IMR-90 (cell line): ENCODE measurements around the gene SAMD1. TPM values are rescaled to one million over a fixed set of nuclear protein-coding genes. Genes with fewer than 3 reads are reported as not detected.

Experiments
- ATAC-seq: fragments of 200-7000 bp; cut with Tn5 transposase; 2 replicates; pipeline ENCODE4 v1.9.1; 2020; ENCODE audit warnings: low read depth, mild to moderate bottlenecking, moderate library complexity
- BruUV-seq: library from RNA; stranded (reverse); fragments of 400-500 nt; replicated peaks from 2 replicates; lab custom pipeline; 2021; lab: Mats Ljungman, UMichigan
- CTCF ChIA-PET: fragments of 300-600 bp; formaldehyde crosslinking; extraction: SDS; loops from one replicate; lab custom pipeline; 2021; ENCODE audit warnings: antibody characterized with exemption; lab: Yijun Ruan, JAX
- POLR2A ChIA-PET: fragments of 300-600 bp; sonication (Branson Sonifier 250); formaldehyde crosslinking; loops from one replicate; lab custom pipeline; 2022; ENCODE audit warnings: antibody characterized with exemption; ENCODE audit not compliant: unreplicated experiment; lab: Charles Lee
- DNase-seq: peaks from one replicate; pipeline ENCODE4 v3.0.0; 2013
- H2AFZ ChIP-seq: replicated peaks from 2 replicates; pipeline ENCODE3; 2013; ENCODE audit warnings: low read length, mild to moderate bottlenecking; ENCODE audit not compliant: poor library complexity
- H2AK5ac ChIP-seq: 2 replicates; pipeline ENCODE4 v1.6.1; 2013; ENCODE audit warnings: low read depth, low read length, inconsistent platforms
- H2AK9ac ChIP-seq: replicated peaks from 2 replicates; pipeline ENCODE3; 2013; ENCODE audit warnings: mild to moderate bottlenecking, low read depth, low read length, moderate library complexity; ENCODE audit not compliant: poor library complexity
- H2BK120ac ChIP-seq: 2 replicates; pipeline ENCODE4 v1.6.1; 2013; ENCODE audit warnings: low read depth, low read length, inconsistent platforms
- H2BK15ac ChIP-seq: 3 replicates; pipeline ENCODE4 v1.6.1; 2013; ENCODE audit warnings: low read depth, low read length, inconsistent platforms
- H2BK20ac ChIP-seq: 2 replicates; pipeline ENCODE4 v1.6.1; 2013; ENCODE audit warnings: low read depth, mild to moderate bottlenecking, inconsistent platforms, low read length, moderate library complexity
- H2BK5ac ChIP-seq: 2 replicates; pipeline ENCODE4 v1.6.1; 2013; ENCODE audit warnings: mild to moderate bottlenecking, low read depth, low read length, inconsistent platforms; ENCODE audit not compliant: poor library complexity, severe bottlenecking
- H3K14ac ChIP-seq: replicated peaks from 2 replicates; pipeline ENCODE4 v1.6.1; 2013; ENCODE audit warnings: low read depth, low read length, inconsistent platforms
- H3K18ac ChIP-seq: 2 replicates; pipeline ENCODE4 v1.6.1; 2013; ENCODE audit warnings: low read depth, low read length, control low read depth
- H3K23ac ChIP-seq: 2 replicates; pipeline ENCODE4 v1.6.1; 2013; ENCODE audit warnings: low read depth, low read length, inconsistent platforms
- H3K27ac ChIP-seq: 2 replicates; pipeline ENCODE4 v1.5.1; 2013; ENCODE audit warnings: mild to moderate bottlenecking, control low read depth, low read length; ENCODE audit not compliant: insufficient read depth
- H3K27me3 ChIP-seq: 2 replicates; pipeline ENCODE4 v1.6.1; 2013; ENCODE audit warnings: low read length; ENCODE audit not compliant: control insufficient read depth, insufficient read depth
- H3K36me3 ChIP-seq: 2 replicates; pipeline ENCODE4 v1.6.1; 2013; ENCODE audit warnings: low read length, mixed read lengths; ENCODE audit not compliant: control insufficient read depth, insufficient read depth
- H3K4ac ChIP-seq: 2 replicates; pipeline ENCODE4 v1.6.1; 2013; ENCODE audit warnings: low read depth, low read length, inconsistent platforms
- H3K4me1 ChIP-seq: 2 replicates; pipeline ENCODE4 v1.6.1; 2013; ENCODE audit warnings: low read length, mixed read lengths; ENCODE audit not compliant: control insufficient read depth, insufficient read depth
- H3K4me2 ChIP-seq: 2 replicates; pipeline ENCODE4 v1.6.1; 2013; ENCODE audit warnings: low read depth, mild to moderate bottlenecking, control low read depth, low read length, moderate library complexity
- H3K4me3 ChIP-seq: 2 replicates; pipeline ENCODE4 v1.5.1; 2013; ENCODE audit warnings: low read depth, mild to moderate bottlenecking, control low read depth, low read length, moderate library complexity; ENCODE audit not compliant: insufficient read depth
- H3K56ac ChIP-seq: 2 replicates; pipeline ENCODE4 v1.6.1; 2013; ENCODE audit warnings: low read length, inconsistent platforms; ENCODE audit not compliant: insufficient read depth; ENCODE audit errors: extremely low read depth
- H3K79me1 ChIP-seq, 2 experiments: 2 replicates each; pipeline ENCODE4 v1.6.1; 2013; ENCODE audit warnings: low read length in 2 of 2, inconsistent platforms in 1 of 2, low read depth in 1 of 2
- H3K9ac ChIP-seq: 2 replicates; pipeline ENCODE4 v1.6.1; 2013; ENCODE audit warnings: low read depth, low read length, control low read depth
- H3K9me1 ChIP-seq: 2 replicates; pipeline ENCODE4 v1.6.1; 2013; ENCODE audit warnings: low read length, inconsistent platforms; ENCODE audit not compliant: insufficient read depth
- H3K9me3 ChIP-seq: 2 replicates; pipeline ENCODE4 v1.6.1; 2013; ENCODE audit warnings: low read length; ENCODE audit not compliant: control insufficient read depth, insufficient read depth
- H4K20me1 ChIP-seq: 2 replicates; pipeline ENCODE4 v1.6.1; 2013; ENCODE audit warnings: low read length, inconsistent platforms; ENCODE audit not compliant: insufficient read depth
- H4K5ac ChIP-seq: 2 replicates; pipeline ENCODE4 v1.6.1; 2013; ENCODE audit warnings: mild to moderate bottlenecking, low read depth, low read length, control low read depth
- H4K8ac ChIP-seq, 2 experiments: 2 replicates each; pipeline ENCODE4 v1.6.1; 2013; ENCODE audit warnings: low read depth in 2 of 2, low read length in 2 of 2, control low read depth in 1 of 2, inconsistent platforms in 1 of 2
- H4K91ac ChIP-seq: 2 replicates; pipeline ENCODE4 v1.6.1; 2013; ENCODE audit warnings: low read depth, low read length, inconsistent platforms; ENCODE audit not compliant: insufficient read depth
- BHLHE40 ChIP-seq: fragments of 150-350 bp; IDR thresholded peaks from 2 replicates; pipeline ENCODE4 v1.6.1; 2016; ENCODE audit warnings: mild to moderate bottlenecking, low read depth, low read length
- CEBPB ChIP-seq: IDR thresholded peaks from 2 replicates; pipeline ENCODE4 v1.6.1; 2012; ENCODE audit warnings: low read depth, low read length, improper control_type of control experiment
- FOS ChIP-seq: fragments of 150-350 bp; IDR thresholded peaks from 2 replicates; pipeline ENCODE4 v1.6.1; 2016; ENCODE audit warnings: low read depth, low read length
- MAFK ChIP-seq: IDR thresholded peaks from 2 replicates; pipeline ENCODE4 v1.6.1; 2012; ENCODE audit warnings: low read depth, low read length, improper control_type of control experiment
- MAZ ChIP-seq: IDR thresholded peaks from 2 replicates; pipeline ENCODE4 v1.6.1; 2012; ENCODE audit warnings: low read depth, mild to moderate bottlenecking, low read length, improper control_type of control experiment, moderate library complexity, borderline replicate concordance
- MXI1 ChIP-seq: IDR thresholded peaks from 2 replicates; pipeline ENCODE4 v1.6.1; 2012; ENCODE audit warnings: low read depth, mild to moderate bottlenecking, low read length, moderate library complexity, borderline replicate concordance
- NFE2L2 ChIP-seq: fragments of 150-350 bp; IDR thresholded peaks from 2 replicates; pipeline ENCODE4 v1.6.1; 2016; ENCODE audit warnings: low read depth, mild to moderate bottlenecking, low read length
- POLR2A ChIP-seq: IDR thresholded peaks from 2 replicates; pipeline ENCODE4 v1.6.1; 2012; ENCODE audit warnings: mild to moderate bottlenecking, low read depth, low read length
- RAD21 ChIP-seq: IDR thresholded peaks from 2 replicates; pipeline ENCODE4 v1.6.1; 2012; ENCODE audit warnings: low read length, improper control_type of control experiment
- RFX5 ChIP-seq: IDR thresholded peaks from 2 replicates; pipeline ENCODE4 v1.8.0; 2012; ENCODE audit warnings: low read depth, mild to moderate bottlenecking, low read length, moderate library complexity
- SMC3 ChIP-seq: fragments of 150-350 bp; IDR thresholded peaks from 2 replicates; pipeline ENCODE4 v1.6.1; 2016; ENCODE audit warnings: low read depth, mild to moderate bottlenecking, antibody characterized with exemption, low read length, moderate library complexity
- WGBS, 2 experiments: methylation state at CpG; one replicate each; pipeline versions ENCODE4 v1.1.5 to v1.1.7; 2013; ENCODE audit warnings: missing lambda C conversion rate in 2 of 2; ENCODE audit not compliant: insufficient read length in 1 of 2; ENCODE audit errors: extremely low coverage in 2 of 2; 5-methylcytosine and 5-hydroxymethylcytosine counted together
- dilution Hi-C: fragments of 300-500 bp; cut with HindIII; formaldehyde crosslinking; loops from one replicate; pipeline ENCODE4 v1.14.3; 2018; ENCODE audit warnings: low sequenced_read_pairs; ENCODE audit not compliant: unreplicated experiment
- in situ Hi-C: fragments of 300-500 bp; cut with MboI; formaldehyde crosslinking; loops from 3 replicates; pipeline ENCODE4 v1.14.3; 2019; ENCODE audit warnings: low sequenced_read_pairs, inconsistent platforms, mixed read lengths
- intact Hi-C: fragments of 100-400 bp; cut with micrococcal nuclease; formaldehyde crosslinking; loops from 2 replicates; pipeline ENCODE4 v1.10.0; 2022
- polyA plus RNA-seq, 3 experiments: library from polyadenylated mRNA; depleted of rRNA; stranded (reverse); fragments of >200 nt; gene quantifications; 2 replicates each; pipeline ENCODE4 v1.2.3, GENCODE V29; 2012; ENCODE audit warnings: low replicate concordance in 1 of 3
- total RNA-seq: library from RNA; depleted of rRNA; stranded (reverse); fragments of >200 nt; gene quantifications from 2 replicates; pipeline ENCODE4 v1.2.3, GENCODE V29; 2012
- TF ChIP-seq, protein P1 (sequence below): conservative IDR thresholded peaks from 2 replicates; pipeline ENCODE4 v1.5.1; 2012; ENCODE audit warnings: mild to moderate bottlenecking, low read depth, low read length, improper control_type of control experiment
- TF ChIP-seq, protein P2 (sequence below): fragments of 150-350 bp; IDR thresholded peaks from 2 replicates; pipeline ENCODE4 v1.6.1; 2016; ENCODE audit warnings: low read depth, mild to moderate bottlenecking, low read length, moderate library complexity, borderline replicate concordance
- TF ChIP-seq, protein P3 (sequence below): fragments of 150-350 bp; IDR thresholded peaks from 2 replicates; pipeline ENCODE4 v1.6.1; 2017; ENCODE audit warnings: mild to moderate bottlenecking, antibody characterized with exemption, low read length, low read depth

SAMD1 gene
- total and polyA plus RNA-seq, 2 of the 4 experiments (the other 2 are of a cell fraction) = 6.5 to 14.1 TPM

DNA sequence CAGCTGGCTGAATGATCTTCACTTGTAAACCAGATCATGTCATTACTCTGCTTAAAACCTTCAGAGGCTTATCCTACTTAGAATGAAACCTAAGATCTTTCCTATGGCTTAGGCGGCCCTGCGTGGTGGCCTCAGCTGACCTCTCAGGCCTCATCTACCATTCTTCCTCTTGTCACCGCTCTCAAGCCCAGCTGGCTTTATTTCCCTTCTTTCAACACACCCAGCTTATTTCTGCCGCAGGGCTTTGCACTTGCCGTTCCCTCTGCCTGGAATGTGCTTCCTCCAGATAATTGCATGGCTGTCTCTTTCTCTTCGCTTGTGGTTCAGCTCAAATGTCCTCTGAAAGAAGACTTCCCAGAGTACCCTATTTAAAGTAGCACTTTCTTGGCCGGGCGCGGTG, 49.4 kb upstream of the SAMD1 start:
- no peak overlapping the region for H2BK120ac ChIP-seq
- H3K4me1 ChIP-seq = peaks cover 6% of the 10 kb centered on the region
- intact Hi-C loops (loop anchor here (5.0 kb wide), 1 partner anchor 337 kb away; the partner anchor contains the start of gene PTGER1), in situ Hi-C loops (no loop called here), dilution Hi-C loops (no loop called here)
- no peak overlapping the region for H2AK9ac ChIP-seq
- no peak for DNase-seq
- H2AK5ac ChIP-seq = no peak overlapping the region; the same call in 1 of the 2 replicates
- H3K18ac ChIP-seq = no peak overlapping the region
- no peak overlapping the region for H3K23ac ChIP-seq
- TF ChIP-seq MXI1 = no peak
- TF ChIP-seq RAD21 = no peak
- TF ChIP-seq RFX5 = no peak
- TF ChIP-seq, protein P1, sequence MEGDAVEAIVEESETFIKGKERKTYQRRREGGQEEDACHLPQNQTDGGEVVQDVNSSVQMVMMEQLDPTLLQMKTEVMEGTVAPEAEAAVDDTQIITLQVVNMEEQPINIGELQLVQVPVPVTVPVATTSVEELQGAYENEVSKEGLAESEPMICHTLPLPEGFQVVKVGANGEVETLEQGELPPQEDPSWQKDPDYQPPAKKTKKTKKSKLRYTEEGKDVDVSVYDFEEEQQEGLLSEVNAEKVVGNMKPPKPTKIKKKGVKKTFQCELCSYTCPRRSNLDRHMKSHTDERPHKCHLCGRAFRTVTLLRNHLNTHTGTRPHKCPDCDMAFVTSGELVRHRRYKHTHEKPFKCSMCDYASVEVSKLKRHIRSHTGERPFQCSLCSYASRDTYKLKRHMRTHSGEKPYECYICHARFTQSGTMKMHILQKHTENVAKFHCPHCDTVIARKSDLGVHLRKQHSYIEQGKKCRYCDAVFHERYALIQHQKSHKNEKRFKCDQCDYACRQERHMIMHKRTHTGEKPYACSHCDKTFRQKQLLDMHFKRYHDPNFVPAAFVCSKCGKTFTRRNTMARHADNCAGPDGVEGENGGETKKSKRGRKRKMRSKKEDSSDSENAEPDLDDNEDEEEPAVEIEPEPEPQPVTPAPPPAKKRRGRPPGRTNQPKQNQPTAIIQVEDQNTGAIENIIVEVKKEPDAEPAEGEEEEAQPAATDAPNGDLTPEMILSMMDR = no peak
- no peak for TF ChIP-seq SMC3
- TF ChIP-seq POLR2A = no peak
- no peak for TF ChIP-seq MAFK
- TF ChIP-seq BHLHE40 = no peak
- TF ChIP-seq NFE2L2 = no peak
- TF ChIP-seq, protein P2, sequence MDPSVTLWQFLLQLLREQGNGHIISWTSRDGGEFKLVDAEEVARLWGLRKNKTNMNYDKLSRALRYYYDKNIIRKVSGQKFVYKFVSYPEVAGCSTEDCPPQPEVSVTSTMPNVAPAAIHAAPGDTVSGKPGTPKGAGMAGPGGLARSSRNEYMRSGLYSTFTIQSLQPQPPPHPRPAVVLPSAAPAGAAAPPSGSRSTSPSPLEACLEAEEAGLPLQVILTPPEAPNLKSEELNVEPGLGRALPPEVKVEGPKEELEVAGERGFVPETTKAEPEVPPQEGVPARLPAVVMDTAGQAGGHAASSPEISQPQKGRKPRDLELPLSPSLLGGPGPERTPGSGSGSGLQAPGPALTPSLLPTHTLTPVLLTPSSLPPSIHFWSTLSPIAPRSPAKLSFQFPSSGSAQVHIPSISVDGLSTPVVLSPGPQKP = no peak
- TF ChIP-seq, protein P3, sequence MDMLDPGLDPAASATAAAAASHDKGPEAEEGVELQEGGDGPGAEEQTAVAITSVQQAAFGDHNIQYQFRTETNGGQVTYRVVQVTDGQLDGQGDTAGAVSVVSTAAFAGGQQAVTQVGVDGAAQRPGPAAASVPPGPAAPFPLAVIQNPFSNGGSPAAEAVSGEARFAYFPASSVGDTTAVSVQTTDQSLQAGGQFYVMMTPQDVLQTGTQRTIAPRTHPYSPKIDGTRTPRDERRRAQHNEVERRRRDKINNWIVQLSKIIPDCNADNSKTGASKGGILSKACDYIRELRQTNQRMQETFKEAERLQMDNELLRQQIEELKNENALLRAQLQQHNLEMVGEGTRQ = no peak
- no peak for TF ChIP-seq FOS
- TF ChIP-seq CEBPB = no peak
- no peak for TF ChIP-seq MAZ
- no peak overlapping the region for H2BK15ac ChIP-seq
- H2BK5ac ChIP-seq = no peak overlapping the region
- H4K8ac ChIP-seq = no peak overlapping the region
- H3K4ac ChIP-seq = 0 out of 2 replicates have a peak overlapping the region, but pooled peaks have one; percentile 20
- H4K20me1 ChIP-seq = peaks cover 9% of the 10 kb centered on the region; the same call in 1 of the 2 replicates
- no peak overlapping the region for H2BK20ac ChIP-seq
- no peak overlapping the region for H2AFZ ChIP-seq
- H3K56ac ChIP-seq = no peak overlapping the region
- H3K9ac ChIP-seq = no peak overlapping the region
- no peak for ATAC-seq
- no peak overlapping the region for H3K27ac ChIP-seq
- no peaks in the 10 kb centered on the region for H3K9me3 ChIP-seq
- 61% methylated on average over 6 of the region's 9 CpGs; no CpG with 5 or more reads in 1 of the 2 experiments for WGBS, 2 experiments
- H3K4me2 ChIP-seq = no peak overlapping the region
- no peak overlapping the region for H4K5ac ChIP-seq
- BruUV-seq = no TSS peak
- no peaks in the 10 kb centered on the region for H3K36me3 ChIP-seq
- H3K14ac ChIP-seq = peak overlapping the region; percentile 62
- CTCF ChIA-PET = no interaction called here
- no peak overlapping the region for H3K4me3 ChIP-seq
- POLR2A ChIA-PET = no interaction called here
- H3K79me1 ChIP-seq = peaks cover 20 to 48% of the 10 kb centered on the region in 2 experiments; a peak in 3 of 4 replicates
- H3K9me1 ChIP-seq = peaks cover 2% of the 10 kb centered on the region; the same call in 1 of the 2 replicates
- no peaks in the 10 kb centered on the region for H3K27me3 ChIP-seq
- H4K91ac ChIP-seq = no peak overlapping the region
